ENCODE data around the gene FEZF1. TPM values are rescaled to one million over a fixed set of nuclear protein-coding genes. Genes with fewer than 3 reads are reported as not detected.
A peak's percentile ranks its signal among the peaks of the same experiment; 100 is the strongest.

FEZF1 gene
- total RNA-seq, 2 experiments from 2014 or later: not detected

DNA sequence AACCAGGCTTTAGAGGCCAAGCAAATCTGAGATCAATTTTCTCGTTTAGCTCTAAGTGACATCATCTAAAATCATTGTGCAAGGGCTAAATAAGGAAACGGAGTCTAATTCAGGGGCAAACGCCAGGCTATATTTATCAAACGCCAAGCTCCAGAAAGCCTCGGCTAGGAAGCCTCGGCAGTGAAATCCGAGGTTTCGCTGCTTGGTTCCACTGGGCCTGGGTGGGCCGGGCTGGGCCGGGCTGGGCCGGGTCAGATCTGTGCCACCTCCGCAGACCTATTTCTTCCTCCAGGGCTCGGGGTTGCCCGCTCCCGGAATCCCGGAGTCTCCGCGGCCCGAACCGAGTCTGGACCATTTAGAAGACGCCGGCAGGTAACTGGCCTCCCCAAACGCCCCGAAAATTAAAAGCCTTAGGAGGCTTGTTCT lies 459 bp upstream of the FEZF1 start:
- ChIA-PET CTCF (no interaction called here), POLR2A (no interaction called here)
- peaks cover 11% of the 10 kb centered on the region for H3K36me3 Mint-ChIP-seq (ENCODE audit: low read depth)
- DNase-seq (no peak), ATAC-seq (no peak)
- H3K27ac Mint-ChIP-seq: no peak overlapping the region
- H3K4me1 Mint-ChIP-seq (ENCODE audit: low read depth): peaks cover 2% of the 10 kb centered on the region
- no peak overlapping the region for H3K4me3 Mint-ChIP-seq
- H3K27me3 Mint-ChIP-seq (ENCODE audit: low read depth): peaks cover 78% of the 10 kb centered on the region
- peaks cover 5% of the 10 kb centered on the region for H3K9me3 Mint-ChIP-seq (ENCODE audit: insufficient read depth)

DNA sequence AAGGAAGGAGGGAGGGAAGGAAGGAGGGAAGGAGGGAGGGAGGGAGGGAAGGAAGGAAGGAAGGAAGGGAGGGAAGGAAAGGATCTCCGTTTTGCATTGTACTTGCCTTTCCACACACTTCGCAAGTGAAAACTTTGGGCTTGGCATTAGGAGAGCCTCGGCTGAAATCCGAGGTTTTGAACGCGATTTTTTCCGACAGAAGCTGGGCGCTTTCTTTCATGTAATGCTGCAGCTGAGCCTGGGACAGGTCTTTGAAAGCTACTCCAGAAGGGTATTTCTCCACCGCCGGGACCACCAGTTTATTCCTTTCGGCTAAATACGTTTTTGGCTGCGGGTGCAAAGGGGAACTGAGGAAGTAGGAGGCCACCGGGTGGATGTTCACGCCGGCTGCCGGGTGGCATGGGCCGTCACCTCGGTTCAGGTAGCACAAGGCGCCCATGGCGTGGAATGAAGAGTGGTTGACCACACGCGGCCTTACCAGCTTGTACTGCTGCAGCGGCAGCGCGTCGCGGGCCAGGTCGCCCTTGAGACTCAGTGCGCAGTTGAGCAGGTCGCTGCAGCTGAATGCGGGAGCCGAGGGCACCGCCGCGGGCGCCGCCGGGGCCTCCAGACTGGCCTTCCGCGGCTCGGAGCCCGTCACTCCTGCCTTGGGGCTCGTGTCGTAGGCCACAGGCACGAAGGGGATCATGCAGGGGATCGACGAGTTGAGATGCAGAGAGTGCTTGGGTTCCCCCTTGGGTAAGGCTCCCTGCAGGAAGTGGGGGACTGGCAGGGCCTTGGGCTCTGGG lies 825 bp downstream of the FEZF1 start:
- peaks cover 80% of the 10 kb centered on the region for H3K27me3 Mint-ChIP-seq (ENCODE audit: low read depth)
- H3K4me1 Mint-ChIP-seq (ENCODE audit: low read depth): peaks cover 2% of the 10 kb centered on the region
- no peak overlapping the region for H3K27ac Mint-ChIP-seq
- ATAC-seq (no peak), DNase-seq (no peak)
- CTCF ChIA-PET: no interaction called here
- H3K36me3 Mint-ChIP-seq (ENCODE audit: low read depth): peaks cover 11% of the 10 kb centered on the region
- no peak overlapping the region for H3K4me3 Mint-ChIP-seq
- POLR2A ChIA-PET: no interaction called here
- H3K9me3 Mint-ChIP-seq (ENCODE audit: insufficient read depth): peaks cover 5% of the 10 kb centered on the region

DNA sequence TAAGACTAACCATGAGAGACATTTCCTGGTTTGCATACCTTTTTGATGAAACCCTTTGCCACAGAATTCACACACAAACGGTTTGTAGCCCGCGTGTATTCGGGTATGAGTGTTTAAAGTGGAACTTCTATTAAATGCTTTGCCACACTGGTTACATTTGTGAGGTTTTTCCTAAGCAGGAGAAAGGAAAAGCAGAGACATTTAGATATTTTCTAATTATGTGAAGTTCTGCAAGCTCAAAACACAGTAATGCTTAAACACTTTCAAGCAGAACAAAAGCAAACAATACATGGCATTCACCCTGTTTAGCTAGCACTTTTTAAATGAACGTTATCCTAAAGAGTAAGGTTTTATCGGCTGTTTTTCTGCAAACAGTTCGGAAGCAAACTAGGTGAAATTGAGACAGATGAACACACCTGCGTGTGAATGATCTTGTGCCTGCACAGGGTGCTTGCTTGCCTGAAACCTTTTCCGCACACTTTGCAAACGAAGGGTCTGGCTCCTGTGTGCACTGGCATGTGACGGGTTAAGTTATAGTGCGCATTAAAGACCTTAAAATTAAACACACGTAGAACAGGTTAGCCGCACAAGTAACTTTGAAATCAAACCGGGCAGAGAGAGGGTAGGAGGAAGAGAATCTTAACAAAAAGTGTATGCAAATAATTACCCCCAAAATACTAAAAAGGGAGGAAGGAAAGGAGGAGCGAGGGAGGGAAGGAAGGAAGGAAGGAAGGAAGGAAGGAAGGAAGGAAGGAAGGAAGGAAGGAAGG lies 1.6 kb downstream of the FEZF1 start:
- Mint-ChIP-seq H3K27ac (peak overlapping the region; percentile 52), H3K27me3 (ENCODE audit: low read depth) (peaks cover 77% of the 10 kb centered on the region), H3K4me1 (ENCODE audit: low read depth) (peaks cover 2% of the 10 kb centered on the region), H3K9me3 (ENCODE audit: insufficient read depth) (peaks cover 5% of the 10 kb centered on the region), H3K4me3 (peak overlapping the region; percentile 22), H3K36me3 (ENCODE audit: low read depth) (peaks cover 11% of the 10 kb centered on the region)
- ChIA-PET POLR2A (no interaction called here), CTCF (no interaction called here)
- DNase-seq (no peak), ATAC-seq (no peak)

DNA sequence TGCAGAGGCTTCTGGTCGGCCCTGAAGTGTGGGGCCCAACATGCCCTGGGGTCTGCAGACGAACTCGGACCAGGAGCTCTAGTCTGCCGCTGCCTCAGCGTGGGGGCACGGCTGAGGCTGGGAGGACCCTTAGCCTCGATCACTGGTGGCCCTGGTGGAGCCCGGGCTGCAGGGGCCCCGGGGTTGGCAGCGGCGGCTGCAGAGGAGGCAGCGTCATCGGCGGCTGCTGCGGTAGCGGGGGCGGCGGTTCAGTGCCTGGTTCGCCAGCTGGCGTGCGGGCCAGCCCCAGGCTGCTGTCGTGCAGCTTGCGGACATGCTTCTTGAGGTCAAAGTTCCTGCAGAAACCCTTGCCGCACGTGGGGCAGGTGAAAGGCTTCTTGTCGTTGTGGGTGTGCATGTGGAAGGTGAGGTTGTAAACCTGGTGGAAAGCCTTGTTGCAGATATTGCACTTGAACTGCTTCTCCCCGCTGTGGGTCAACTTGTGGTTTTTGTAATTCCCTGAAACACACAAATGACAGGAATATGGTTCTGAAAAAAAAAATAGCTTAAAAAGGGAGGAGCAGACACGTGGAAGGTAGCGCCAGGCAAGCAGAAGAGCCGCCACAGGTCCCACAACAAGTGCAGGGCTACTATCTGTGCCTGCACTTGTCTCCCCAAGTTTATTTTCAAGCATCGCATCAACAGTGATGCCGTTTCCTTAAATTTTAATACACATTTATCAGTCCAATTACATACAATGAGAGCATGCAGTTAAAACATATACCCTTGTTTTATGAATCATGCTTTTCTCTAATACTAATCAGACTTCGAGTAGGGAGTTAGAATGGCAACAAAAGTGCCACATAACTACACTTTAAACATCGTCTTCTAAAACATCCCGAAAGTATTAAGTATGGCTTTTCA lies 2.4 kb downstream of the FEZF1 start:
- DNase-seq (no peak), ATAC-seq (no peak)
- Mint-ChIP-seq H3K27me3 (ENCODE audit: low read depth) (peaks cover 73% of the 10 kb centered on the region), H3K27ac (no peak overlapping the region), H3K9me3 (ENCODE audit: insufficient read depth) (peaks cover 5% of the 10 kb centered on the region), H3K4me1 (ENCODE audit: low read depth) (peaks cover 2% of the 10 kb centered on the region), H3K36me3 (ENCODE audit: low read depth) (peaks cover 11% of the 10 kb centered on the region), H3K4me3 (no peak overlapping the region)
- ChIA-PET CTCF (no interaction called here), POLR2A (no interaction called here)

DNA sequence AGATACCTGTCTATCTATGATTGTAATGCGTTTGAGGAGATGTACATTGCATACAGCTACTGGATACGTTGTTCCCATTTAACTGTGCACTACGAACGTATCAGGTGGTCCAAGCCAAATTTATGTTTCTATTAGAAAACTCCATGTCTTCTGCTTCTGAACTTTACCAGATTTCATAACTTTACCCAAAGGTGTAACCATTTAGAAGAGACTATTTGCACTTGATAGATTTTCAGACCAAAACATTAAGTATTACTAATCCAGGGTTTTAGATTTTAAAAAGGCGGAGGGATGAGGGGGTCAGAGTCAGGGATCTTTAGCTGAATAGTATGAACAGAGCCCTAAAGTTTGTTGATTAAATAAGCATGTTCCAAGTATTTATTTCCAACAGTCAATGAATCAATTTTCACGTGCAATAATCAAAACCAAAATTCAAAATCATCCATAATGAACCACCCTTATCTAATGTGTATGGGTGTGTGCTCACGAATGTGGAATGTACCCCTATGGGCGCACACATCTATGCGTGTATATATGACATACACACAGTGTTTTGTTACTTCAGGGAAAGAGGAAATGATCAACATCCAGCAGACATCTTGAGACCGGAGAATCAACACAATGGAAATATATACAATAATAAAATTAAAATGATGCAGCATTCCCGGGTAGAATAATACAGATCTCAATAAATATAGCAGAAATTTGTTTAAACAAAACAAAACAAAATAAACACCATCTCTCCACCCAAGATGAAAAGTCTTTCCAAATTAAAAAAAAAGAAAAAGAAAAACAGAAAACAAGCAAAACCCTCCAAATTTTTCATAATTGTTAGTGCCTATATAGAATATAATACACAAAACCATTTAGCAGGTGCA lies 3.4 kb downstream of the FEZF1 start:
- CTCF ChIA-PET: no interaction called here
- Mint-ChIP-seq H3K27ac (no peak overlapping the region), H3K27me3 (ENCODE audit: low read depth) (peaks cover 67% of the 10 kb centered on the region), H3K4me1 (ENCODE audit: low read depth) (peaks cover 2% of the 10 kb centered on the region), H3K36me3 (ENCODE audit: low read depth) (peaks cover 11% of the 10 kb centered on the region), H3K9me3 (ENCODE audit: insufficient read depth) (peaks cover 5% of the 10 kb centered on the region), H3K4me3 (no peak overlapping the region)
- POLR2A ChIA-PET: no interaction called here
- DNase-seq: no peak
- no peak for ATAC-seq

DNA sequence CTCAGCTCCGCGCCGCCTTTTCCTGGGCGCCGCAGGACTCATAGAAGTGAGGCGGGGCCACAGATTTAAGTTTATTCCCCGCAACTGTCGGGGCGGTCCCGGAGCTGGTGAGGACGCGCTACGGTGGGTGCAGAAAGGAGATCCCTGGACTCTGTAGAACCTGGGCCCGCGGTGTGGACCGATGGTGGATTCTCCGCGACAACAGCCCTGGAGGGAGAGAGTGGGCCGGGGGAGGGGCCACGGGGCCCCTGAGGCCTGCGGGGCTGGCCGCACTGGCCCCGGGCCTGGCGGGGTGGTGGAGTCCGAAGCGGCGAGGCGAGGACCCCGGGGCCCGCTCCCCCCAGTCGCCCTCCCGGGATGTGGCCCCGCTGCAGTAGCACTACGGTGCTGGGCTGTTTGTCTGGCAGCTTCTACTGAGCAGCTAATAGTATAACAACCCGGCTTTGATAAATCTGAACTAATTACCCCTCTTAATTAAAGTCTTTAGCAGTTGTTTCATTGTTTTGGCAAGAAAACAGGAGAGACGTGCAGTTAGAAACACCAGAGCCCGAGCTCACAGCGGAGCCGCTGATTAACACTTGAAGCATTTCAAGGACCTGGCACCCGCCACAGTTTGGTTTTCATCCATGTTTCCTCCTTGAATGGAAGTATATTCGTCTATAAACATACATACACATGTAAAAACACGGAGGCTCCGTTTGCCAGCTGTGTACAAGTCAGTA lies 4.2 kb downstream of the FEZF1 start:
- peaks cover 61% of the 10 kb centered on the region for H3K27me3 Mint-ChIP-seq (ENCODE audit: low read depth)
- CTCF ChIA-PET: no interaction called here

DNA sequence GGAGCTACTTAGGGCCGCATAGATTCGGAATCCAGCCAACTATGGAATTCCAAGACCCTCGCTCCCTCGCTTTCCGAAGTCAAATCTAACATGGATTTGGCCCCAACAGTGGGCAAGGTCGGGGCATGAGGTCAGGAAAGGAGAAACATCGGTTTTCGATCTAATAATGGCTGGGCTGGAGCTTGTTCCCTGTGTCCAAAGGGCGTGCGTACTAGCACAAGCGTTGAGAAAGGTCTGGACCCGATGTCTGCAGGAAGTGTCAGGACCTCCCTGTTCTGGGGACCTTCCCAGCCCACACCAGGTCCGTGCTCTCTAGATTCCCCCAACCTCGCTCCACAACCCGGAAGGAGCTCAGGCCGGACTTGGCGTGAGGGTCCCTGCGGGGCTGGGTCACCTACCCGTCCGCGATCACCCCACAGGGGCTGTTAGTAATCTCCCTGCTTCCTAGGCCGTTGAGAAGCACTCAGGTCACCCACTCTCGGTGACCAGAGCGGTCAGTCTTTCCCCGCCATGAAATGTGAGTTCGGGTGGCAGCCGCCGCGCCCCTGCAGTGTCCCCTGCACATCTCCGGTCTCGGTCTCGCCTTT lies 4.8 kb downstream of the FEZF1 start:
- peaks cover 57% of the 10 kb centered on the region for H3K27me3 Mint-ChIP-seq (ENCODE audit: low read depth)
- ATAC-seq (no peak), DNase-seq (no peak)
- peaks cover 5% of the 10 kb centered on the region for H3K9me3 Mint-ChIP-seq (ENCODE audit: insufficient read depth)
- peaks cover 2% of the 10 kb centered on the region for H3K4me1 Mint-ChIP-seq (ENCODE audit: low read depth)
- H3K27ac Mint-ChIP-seq: no peak overlapping the region
- no peak overlapping the region for H3K4me3 Mint-ChIP-seq
- ChIA-PET POLR2A (no interaction called here), CTCF (no interaction called here)
- H3K36me3 Mint-ChIP-seq (ENCODE audit: low read depth): peaks cover 7% of the 10 kb centered on the region

More for the DNA sequence above, 4.2 kb downstream of the FEZF1 start:
- Mint-ChIP-seq H3K4me3 (no peak overlapping the region), H3K27ac (no peak overlapping the region), H3K36me3 (ENCODE audit: low read depth) (peaks cover 9% of the 10 kb centered on the region), H3K4me1 (ENCODE audit: low read depth) (peaks cover 2% of the 10 kb centered on the region), H3K9me3 (ENCODE audit: insufficient read depth) (peaks cover 5% of the 10 kb centered on the region)
- ATAC-seq (no peak), DNase-seq (no peak)
- POLR2A ChIA-PET: no interaction called here

DNA sequence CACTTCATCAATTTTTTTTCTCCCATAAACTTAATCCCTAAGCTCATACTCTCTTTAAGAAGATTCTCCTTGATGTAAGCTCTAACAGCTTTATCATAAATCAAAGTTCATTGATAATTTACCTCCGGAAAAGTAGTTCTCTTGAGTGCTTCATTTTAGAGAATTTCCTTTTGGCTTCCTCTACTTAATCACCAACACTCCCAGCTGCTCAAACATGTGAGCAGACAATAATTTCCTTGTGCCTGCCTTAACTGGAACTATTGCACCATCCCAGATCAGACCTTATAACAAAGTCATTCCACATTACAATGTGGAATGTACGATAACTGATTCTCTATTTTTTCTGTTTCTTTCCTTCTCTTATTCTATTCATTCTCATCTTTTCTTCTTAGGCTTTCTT lies 5.9 kb downstream of the FEZF1 start:
- peaks cover 46% of the 10 kb centered on the region for H3K27me3 Mint-ChIP-seq (ENCODE audit: low read depth)
- H3K36me3 Mint-ChIP-seq (ENCODE audit: low read depth): peaks cover 3% of the 10 kb centered on the region
- H3K4me3 Mint-ChIP-seq: no peak overlapping the region
- DNase-seq: no peak
- peaks cover 5% of the 10 kb centered on the region for H3K9me3 Mint-ChIP-seq (ENCODE audit: insufficient read depth)
- H3K27ac Mint-ChIP-seq: no peak overlapping the region
- CTCF ChIA-PET: no interaction called here
- peaks cover 2% of the 10 kb centered on the region for H3K4me1 Mint-ChIP-seq (ENCODE audit: low read depth)
- ATAC-seq: no peak
- POLR2A ChIA-PET: no interaction called here

DNA sequence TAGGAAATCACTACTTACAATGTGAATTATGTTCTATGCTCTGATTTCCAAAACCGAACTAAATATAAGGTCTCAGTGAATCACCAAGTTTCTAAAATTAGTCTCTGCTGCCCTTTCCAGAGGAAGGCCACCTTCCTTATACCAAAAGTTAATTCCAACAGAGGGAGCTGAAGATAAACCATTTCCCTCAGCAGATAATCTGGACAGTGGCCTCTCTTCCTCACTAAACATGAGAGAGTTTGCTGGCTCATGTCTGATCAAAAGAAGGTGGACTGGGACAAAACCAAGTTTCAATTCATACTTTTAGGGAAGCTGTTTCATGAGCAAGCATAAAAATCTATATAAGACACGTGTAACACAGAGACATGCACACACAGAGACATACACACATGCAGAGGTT lies 6.4 kb downstream of the FEZF1 start:
- POLR2A ChIA-PET: no interaction called here

DNA sequence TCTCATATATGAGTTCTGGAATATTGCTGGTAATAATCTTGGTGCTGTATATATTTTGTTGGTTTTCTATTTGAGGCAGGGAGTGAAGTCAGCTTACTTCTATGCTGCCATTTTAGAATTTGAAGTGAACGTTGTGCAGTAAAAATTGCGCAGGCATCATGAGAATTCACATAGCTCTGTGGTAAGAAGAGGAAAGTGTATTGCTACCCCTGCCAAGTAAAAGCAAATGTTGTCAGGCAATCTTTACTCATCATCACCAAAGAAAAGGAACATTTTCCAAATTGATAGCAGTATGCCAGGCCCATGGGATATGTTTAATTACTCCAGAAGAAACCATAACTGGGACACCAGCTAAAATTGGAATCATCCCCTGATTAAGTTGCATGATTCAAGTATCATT lies 13.4 kb downstream of the FEZF1 start:
- no peak overlapping the region for H3K4me3 Mint-ChIP-seq
- ChIA-PET POLR2A (no interaction called here), CTCF (no interaction called here)
- DNase-seq (no peak), ATAC-seq (no peak)
- peaks cover 3% of the 10 kb centered on the region for H3K27me3 Mint-ChIP-seq (ENCODE audit: low read depth)
- no peak overlapping the region for H3K27ac Mint-ChIP-seq
- H3K4me1 Mint-ChIP-seq (ENCODE audit: low read depth): no peaks in the 10 kb centered on the region
- no peaks in the 10 kb centered on the region for H3K9me3 Mint-ChIP-seq (ENCODE audit: insufficient read depth)
- H3K36me3 Mint-ChIP-seq (ENCODE audit: low read depth): no peaks in the 10 kb centered on the region

More for the DNA sequence above, 6.4 kb downstream of the FEZF1 start:
- Mint-ChIP-seq H3K4me3 (no peak overlapping the region), H3K36me3 (ENCODE audit: low read depth) (peaks cover 2% of the 10 kb centered on the region), H3K4me1 (ENCODE audit: low read depth) (peaks cover 2% of the 10 kb centered on the region), H3K27ac (no peak overlapping the region), H3K9me3 (ENCODE audit: insufficient read depth) (peaks cover 5% of the 10 kb centered on the region), H3K27me3 (ENCODE audit: low read depth) (peaks cover 42% of the 10 kb centered on the region)
- ATAC-seq: no peak
- CTCF ChIA-PET: no interaction called here
- DNase-seq: no peak

Measured in activated CD8-positive, alpha-beta T cell treated with anti-CD3 and anti-CD28 coated beads, Interleukin-2, amount 10 ng/mL, durations not matched to agents 7 days and 5 days (primary cell).